Peyer's patch (tissue), 4 donors: Measurements from ENCODE around the gene PIAS3. TPM values are rescaled to one million over a fixed set of nuclear protein-coding genes. Genes with fewer than 3 reads are reported as not detected.

Source experiments
- DNase-seq, 3 donors: peaks; one replicate each; pipeline ENCODE4 v3.0.0-alpha.2; 2017 to 2019
- H3K27ac ChIP-seq, 4 donors: fragments of 200-600 bp; sonication (generic); one replicate each; pipeline ENCODE4 v1.5.1; 2016 to 2019
- H3K27me3 ChIP-seq, 2 donors: fragments of 200-600 bp; sonication (generic); one replicate each; pipeline ENCODE4 v1.5.1; 2019
- H3K36me3 ChIP-seq, 3 donors: fragments of 200-600 bp; sonication (generic); one replicate each; pipeline ENCODE4 v1.5.1; 2016 to 2019
- H3K4me1 ChIP-seq, 4 donors: fragments of 200-600 bp; sonication (generic); one replicate each; pipeline ENCODE4 v1.5.1; 2016 to 2019
- H3K4me3 ChIP-seq, 4 donors: fragments of 200-600 bp; sonication (generic); 1 replicate in 3 of 4; 2 replicates in 1 of 4; pipeline ENCODE4 v1.5.1; 2016 to 2019; ENCODE audit warnings: mild to moderate bottlenecking in 1 of 4
- H3K9me3 ChIP-seq, 4 donors: fragments of 200-600 bp; sonication (generic); one replicate each; pipeline ENCODE4 v1.5.1; 2016 to 2019; ENCODE audit warnings: mild to moderate bottlenecking in 1 of 4
- POLR2A ChIP-seq, 2 donors: fragments of 450-650 bp; IDR thresholded peaks; one replicate each; pipeline ENCODE4 v1.5.1; 2017; ENCODE audit warnings: antibody characterized with exemption in 2 of 2, mild to moderate bottlenecking in 2 of 2, moderate library complexity in 2 of 2
- total RNA-seq, 4 donors: library from RNA; depleted of rRNA; stranded (reverse); fragments of >200 nt; gene quantifications; one replicate each; pipeline ENCODE4 v1.1.0, GENCODE V29; 2016
- TF ChIP-seq, protein P1 (sequence below), 6 experiments: fragments of 450-650 bp in 4 of 6; fragments of 200-600 bp in 2 of 6; sonication (generic) in 1 of 6; IDR thresholded peaks; one replicate each; pipeline ENCODE4 v1.5.1; 2017 to 2019; ENCODE audit warnings: antibody characterized with exemption in 6 of 6, mild to moderate bottlenecking in 3 of 6, moderate library complexity in 1 of 6

PIAS3 gene
- total RNA-seq, 4 donors from 2014 or later = 8.9 to 35.5 (median 17.2) TPM

- H3K27ac ChIP-seq = peak overlapping the region in 3 of 4 donors; percentile 66 to 82 (median 79)
- H3K4me1 ChIP-seq = peaks cover 0 to 21% (median 2%) of the 10 kb centered on the region in 4 donors
- DNase-seq = no peak
- no peaks in the 10 kb centered on the region for H3K27me3 ChIP-seq
- H3K9me3 ChIP-seq = no peaks in the 10 kb centered on the region
- TF ChIP-seq POLR2A (IDR thresholded peaks at IDR 0.05) = no peak
- TF ChIP-seq, protein P1, sequence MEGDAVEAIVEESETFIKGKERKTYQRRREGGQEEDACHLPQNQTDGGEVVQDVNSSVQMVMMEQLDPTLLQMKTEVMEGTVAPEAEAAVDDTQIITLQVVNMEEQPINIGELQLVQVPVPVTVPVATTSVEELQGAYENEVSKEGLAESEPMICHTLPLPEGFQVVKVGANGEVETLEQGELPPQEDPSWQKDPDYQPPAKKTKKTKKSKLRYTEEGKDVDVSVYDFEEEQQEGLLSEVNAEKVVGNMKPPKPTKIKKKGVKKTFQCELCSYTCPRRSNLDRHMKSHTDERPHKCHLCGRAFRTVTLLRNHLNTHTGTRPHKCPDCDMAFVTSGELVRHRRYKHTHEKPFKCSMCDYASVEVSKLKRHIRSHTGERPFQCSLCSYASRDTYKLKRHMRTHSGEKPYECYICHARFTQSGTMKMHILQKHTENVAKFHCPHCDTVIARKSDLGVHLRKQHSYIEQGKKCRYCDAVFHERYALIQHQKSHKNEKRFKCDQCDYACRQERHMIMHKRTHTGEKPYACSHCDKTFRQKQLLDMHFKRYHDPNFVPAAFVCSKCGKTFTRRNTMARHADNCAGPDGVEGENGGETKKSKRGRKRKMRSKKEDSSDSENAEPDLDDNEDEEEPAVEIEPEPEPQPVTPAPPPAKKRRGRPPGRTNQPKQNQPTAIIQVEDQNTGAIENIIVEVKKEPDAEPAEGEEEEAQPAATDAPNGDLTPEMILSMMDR (IDR thresholded peaks at IDR 0.05) = no peak
- H3K4me3 ChIP-seq = no peak overlapping the region
- H3K36me3 ChIP-seq = no peaks in the 10 kb centered on the region
These were observed 32.3 kb upstream of the PIAS3 start for GRCh38 chr1:145891143-145891542.

DNA sequence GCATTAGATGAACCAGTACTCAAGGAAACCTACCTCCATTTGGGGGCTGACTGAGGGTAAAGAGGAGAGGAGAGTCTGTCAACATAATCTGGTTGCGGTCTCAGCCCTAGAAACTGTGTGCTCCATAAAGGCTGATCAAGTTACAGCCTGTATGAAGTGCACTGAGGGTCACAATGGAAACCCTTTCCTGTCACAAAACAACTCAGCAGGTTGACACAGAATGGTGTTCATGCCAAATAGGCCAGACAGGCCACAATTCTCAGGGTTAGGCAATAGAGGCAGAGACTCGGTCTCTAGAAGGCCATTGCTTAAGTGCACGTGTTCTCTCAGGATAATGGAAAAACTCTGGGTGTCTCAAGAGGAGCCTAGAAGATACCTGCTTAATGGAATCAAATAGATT lies 30.8 kb upstream of the PIAS3 start:
- peaks cover 0 to 27% (median 4%) of the 10 kb centered on the region in 4 donors for H3K4me1 ChIP-seq
- H3K36me3 ChIP-seq = no peaks in the 10 kb centered on the region
- no peak for DNase-seq
- H3K9me3 ChIP-seq = no peaks in the 10 kb centered on the region
- no peak overlapping the region for H3K4me3 ChIP-seq
- no peak overlapping the region for H3K27ac ChIP-seq
- no peaks in the 10 kb centered on the region for H3K27me3 ChIP-seq
- TF ChIP-seq POLR2A (IDR thresholded peaks at IDR 0.05) = no peak
- TF ChIP-seq, protein P1 (IDR thresholded peaks at IDR 0.05) = no peak

DNA sequence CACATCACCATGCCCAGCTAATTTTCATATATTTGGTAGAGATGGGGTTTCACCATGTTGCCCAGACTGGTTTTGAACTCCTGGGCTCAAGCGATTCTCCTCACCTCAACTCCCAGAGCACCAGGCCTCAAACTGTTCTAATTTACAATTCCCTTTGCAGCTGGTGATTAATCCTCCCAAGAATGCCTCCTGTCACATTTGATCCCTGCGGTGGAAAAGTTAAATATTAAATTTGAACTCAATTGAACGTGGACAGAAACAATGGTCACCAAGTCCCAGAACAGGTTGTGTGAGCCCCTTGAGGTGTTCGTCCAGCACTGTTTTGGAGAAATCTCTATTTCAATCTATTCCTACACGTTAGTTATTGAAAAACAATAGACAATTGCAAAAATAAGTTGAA lies 28.8 kb upstream of the PIAS3 start:
- Histone ChIP-seq H3K27me3 (no peaks in the 10 kb centered on the region), H3K9me3 (no peaks in the 10 kb centered on the region), H3K36me3 (no peaks in the 10 kb centered on the region), H3K4me1 (peaks cover 0 to 26% (median 4%) of the 10 kb centered on the region in 4 donors), H3K4me3 (no peak overlapping the region), H3K27ac (no peak overlapping the region)
- no peak for DNase-seq
- TF ChIP-seq, protein P1 (IDR thresholded peaks at IDR 0.05) = no peak
- no peak for TF ChIP-seq POLR2A (IDR thresholded peaks at IDR 0.05)

DNA sequence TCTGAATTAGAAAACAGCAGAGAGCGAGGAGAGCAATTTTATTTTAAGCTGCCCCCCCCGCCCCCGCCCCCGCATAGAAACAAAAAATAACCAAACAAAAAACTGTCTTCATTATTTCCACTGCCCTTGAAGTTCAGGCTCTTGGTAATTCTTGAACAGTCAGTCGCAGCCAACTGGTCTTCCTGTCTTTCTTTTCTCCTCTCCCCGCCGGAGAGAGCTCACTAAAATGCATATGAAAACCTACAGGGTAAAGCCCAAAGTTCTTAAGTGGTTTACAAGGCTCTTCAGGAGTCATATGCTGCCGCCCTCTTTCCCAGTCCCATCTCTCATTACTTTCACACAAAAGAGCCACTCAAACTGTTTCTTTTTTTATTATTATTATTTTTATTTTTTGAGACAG lies 27.9 kb upstream of the PIAS3 start:
- H3K27ac ChIP-seq = no peak overlapping the region
- H3K9me3 ChIP-seq = no peaks in the 10 kb centered on the region
- H3K27me3 ChIP-seq = no peaks in the 10 kb centered on the region
- no peak overlapping the region for H3K4me3 ChIP-seq
- peaks cover 0 to 21% (median 4%) of the 10 kb centered on the region in 4 donors for H3K4me1 ChIP-seq
- no peak for TF ChIP-seq POLR2A (IDR thresholded peaks at IDR 0.05)
- TF ChIP-seq, protein P1 (IDR thresholded peaks at IDR 0.05) = no peak
- H3K36me3 ChIP-seq = no peaks in the 10 kb centered on the region
- no peak for DNase-seq

- Histone ChIP-seq H3K9me3 (no peaks in the 10 kb centered on the region), H3K4me1 (peaks cover 0 to 17% (median 2%) of the 10 kb centered on the region in 4 donors), H3K4me3 (peak overlapping the region; percentile 50 to 79 (median 64)), H3K36me3 (no peaks in the 10 kb centered on the region), H3K27ac (peak overlapping the region in 1 of 4 donors; percentile 39), H3K27me3 (no peaks in the 10 kb centered on the region)
- no peak for DNase-seq
- TF ChIP-seq, protein P1 (IDR thresholded peaks at IDR 0.05) = no peak
- no peak for TF ChIP-seq POLR2A (IDR thresholded peaks at IDR 0.05)
These were observed 27.5 kb upstream of the PIAS3 start for GRCh38 chr1:145886390-145886789.
